GM21717 (cell line): ENCODE measurements around the gene GLUL.
A peak's percentile ranks its signal among the peaks of the same experiment; 100 is the strongest.
"Not testable (repeated sequence)": the region's sequence is repeated elsewhere in the genome, so short reads cannot be mapped to it uniquely, and the experiment has no call there.

Experiments
- ATAC-seq: cut with Tn5 transposase; IDR thresholded peaks from one replicate; pipeline ENCODE4 v1.9.1; 2021; ENCODE audit warnings: mild to moderate bottlenecking, moderate library complexity; ENCODE audit not compliant: unreplicated experiment

GLUL gene

DNA sequence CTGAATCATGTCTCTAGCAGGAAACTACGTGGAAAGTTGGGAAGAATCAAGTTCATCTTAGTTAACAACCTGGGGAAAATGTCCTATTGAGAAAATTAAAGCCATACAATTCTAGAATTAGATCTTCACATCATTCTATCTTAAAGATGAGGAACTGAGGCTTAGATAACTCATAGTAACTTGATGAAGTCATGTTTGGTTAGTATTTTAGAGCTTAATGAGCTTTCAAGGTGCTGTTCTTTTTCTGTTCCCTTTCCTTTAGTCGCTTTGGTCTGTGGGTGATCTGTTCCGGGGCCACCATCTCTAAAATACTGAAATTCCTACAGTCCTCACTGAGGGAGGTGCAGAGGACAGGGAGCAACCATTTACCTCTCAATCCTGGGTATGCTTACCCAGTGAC lies 4.3 kb upstream of the GLUL start:
- ATAC-seq, result no peak

DNA sequence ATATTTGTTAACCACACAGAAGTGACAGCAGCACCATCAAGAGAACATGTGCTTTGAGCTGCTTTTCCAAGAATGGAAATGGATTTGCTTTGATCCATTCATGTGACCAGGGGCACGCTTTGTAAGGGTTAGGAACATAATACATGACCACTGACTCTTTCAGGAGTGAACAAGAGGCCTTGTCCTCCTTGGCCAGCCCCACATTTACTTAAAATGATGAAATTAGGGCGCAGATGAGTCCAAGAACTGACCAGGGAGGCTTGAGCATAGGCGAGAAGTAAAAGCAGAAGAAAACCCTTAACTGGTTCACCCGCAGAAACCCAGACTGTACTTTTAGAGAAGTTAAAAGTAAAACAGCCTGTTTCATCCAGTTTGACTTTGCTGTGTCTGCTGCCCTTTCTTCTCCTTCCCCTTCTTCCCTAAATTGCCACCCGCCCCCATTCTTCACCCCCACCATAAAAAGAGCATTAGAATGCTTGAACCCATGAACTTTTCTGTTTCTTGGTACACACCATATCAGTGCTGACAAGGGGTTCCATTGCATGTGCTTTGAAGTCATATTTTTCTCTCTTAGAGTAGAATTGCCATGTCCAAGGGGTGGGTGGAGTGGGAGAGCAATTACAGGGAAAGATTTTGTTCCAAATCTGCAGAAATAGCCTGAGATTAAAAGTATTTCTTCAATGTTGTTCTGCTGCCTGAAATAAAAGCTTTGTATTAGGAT lies 2.6 kb upstream of the GLUL start:
- ATAC-seq, result no peak

DNA sequence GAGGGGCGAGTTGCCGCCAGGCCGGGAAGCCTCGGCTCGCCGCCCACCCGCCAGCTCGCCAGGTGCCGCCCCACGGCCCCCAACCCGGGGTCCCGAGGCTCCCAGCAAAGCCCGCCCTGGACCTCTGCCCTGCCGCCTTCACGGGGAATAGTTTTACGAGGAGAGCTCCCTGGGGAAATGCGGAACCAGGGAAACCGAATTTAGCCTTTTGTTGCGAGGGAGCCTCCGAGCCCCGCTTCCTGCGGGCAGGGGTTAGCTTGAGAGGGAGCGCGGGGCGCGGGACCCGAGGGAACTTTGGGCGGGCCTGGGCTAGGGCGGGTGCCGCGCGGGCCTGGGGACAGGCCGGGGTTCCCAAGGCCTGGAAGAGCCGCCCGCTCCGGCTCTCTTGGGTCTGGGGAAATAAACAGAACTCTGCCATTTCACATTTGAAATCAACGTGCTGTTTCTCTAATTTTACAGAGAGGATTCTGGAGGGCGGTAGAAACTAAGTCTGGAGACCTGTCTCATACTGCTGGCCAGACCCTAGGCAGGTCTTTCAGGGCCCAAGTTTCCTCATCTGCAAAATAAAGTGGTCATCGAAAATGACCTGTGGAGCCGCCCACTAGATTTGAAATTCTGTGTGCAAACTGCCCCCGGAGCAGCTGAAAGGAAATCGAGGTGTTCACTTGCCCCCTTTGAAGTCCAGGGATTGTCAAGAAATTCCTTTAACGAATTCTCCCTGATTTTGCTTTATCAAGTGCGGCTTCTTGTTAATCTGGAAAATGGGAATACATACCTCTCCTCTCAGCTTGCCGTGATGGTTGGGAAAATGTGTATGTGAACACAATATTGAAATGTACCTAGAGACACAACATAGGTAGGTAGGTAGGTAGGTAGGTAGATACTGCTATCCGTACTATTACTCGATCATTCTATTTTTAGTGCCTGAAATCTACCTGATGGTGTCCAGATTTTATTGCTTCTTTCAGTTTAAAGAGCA lies 749 bp upstream of the GLUL start:
- peak; percentile 18 for ATAC-seq

DNA sequence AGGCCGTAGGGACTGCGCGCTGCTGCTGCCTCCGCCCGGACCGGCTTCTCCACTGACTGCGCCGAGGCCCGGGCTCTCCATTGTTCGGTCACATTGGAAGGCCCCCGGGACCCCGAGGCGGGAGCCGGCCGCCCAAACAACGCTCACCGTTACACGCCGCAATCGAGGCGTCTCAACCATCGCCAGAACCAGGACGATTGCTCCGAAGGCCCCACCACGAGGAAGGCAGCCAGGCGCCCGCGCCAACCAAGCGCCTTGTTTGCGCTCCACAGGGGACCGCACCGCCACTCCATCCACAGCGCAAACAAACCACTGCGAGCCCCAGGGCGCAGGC lies 595 bp downstream of the GLUL start:
- no peak for ATAC-seq

DNA sequence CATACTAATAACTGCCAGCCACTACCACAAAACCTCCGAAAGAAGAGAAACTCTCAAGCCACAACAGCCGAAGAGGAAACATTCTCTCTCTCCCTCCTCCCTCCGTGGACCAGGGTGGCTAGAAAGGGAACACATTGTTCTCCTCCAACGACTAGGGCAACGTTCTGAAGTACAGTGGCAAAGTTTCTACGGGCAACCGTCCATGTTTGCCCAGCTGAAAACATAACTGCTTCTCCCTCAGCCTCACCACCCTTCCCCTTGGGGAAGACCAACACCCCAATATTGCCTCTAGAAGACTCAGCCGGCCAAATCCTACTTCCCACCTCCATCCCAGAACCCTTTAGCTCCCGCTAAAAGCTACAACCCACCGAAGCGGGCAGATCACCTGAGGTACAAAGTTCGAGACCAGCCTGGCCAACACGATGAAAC lies 2.0 kb downstream of the GLUL start:
- ATAC-seq, result no peak

DNA sequence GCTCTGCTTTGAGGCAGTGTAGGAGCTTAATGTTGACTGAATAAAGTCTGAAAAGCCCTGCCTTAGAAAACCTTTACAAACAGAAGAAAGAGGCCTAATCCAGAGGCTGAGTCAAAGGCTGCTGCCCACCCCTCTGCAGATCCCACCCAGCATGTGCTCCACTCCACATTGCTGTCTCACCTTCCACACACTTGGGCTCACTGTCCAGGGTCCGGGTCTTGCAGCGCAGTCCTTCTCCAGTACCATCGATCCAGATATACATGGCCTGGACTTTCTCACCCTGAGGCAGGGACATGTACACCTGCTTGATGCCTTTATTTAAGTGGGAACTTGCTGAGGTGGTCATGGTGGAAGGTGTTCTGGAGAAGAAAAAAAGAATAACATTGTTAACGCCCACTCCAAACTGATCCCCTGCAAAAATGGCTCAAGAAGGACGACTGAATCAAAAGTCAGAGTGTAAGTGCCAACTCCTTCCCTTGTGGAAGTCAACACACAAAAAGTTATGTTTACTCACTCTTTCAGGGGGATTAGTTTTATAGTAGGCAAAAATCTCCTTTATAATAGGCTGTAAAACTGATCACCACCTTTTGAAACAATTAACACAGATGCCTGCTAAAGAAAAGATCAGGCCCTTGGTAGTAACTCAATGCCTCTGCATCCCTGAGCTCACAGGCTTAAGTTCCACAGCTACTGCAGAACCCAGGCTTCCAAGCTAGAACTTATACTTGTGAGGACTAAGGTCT lies 3.0 kb downstream of the GLUL start:
- no peak for ATAC-seq

DNA sequence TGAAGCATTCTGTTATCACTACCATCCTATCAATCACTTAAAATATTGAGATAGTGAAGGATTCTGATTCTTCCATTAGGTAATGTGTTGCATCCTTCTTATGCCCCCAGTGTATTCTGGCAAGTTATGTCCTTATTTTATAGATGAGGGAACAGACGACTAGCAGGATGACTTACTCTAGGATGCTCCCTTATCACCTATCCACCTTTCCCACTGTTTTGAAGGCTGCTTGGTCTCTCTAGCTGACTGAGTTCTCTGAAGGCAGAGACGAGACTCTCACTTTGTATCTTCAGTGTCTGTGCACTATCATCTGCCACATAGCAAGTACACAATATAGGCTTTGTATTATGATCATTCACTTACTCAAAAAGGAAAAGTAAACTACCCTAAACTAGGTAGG lies 4.0 kb downstream of the GLUL start:
- ATAC-seq, result no peak

DNA sequence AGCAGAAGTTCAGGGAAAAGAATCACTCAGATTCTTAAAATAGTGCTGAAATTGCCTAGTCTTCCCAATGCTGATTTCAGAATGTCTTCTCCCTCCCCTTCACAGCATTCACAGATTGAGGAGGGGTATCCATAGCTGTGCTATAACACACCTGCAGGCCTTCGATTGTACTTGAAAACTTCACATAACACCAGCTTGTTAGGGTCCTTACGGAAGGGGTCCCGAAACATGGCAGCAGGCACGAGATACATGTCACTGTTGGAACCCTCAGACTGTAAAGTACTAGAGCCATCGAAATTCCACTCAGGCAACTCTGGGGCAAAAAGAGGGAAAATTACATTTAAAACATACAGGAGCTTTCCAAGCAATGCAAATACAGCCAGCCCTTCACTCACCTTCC lies 4.6 kb downstream of the GLUL start:
- ATAC-seq, result no peak

DNA sequence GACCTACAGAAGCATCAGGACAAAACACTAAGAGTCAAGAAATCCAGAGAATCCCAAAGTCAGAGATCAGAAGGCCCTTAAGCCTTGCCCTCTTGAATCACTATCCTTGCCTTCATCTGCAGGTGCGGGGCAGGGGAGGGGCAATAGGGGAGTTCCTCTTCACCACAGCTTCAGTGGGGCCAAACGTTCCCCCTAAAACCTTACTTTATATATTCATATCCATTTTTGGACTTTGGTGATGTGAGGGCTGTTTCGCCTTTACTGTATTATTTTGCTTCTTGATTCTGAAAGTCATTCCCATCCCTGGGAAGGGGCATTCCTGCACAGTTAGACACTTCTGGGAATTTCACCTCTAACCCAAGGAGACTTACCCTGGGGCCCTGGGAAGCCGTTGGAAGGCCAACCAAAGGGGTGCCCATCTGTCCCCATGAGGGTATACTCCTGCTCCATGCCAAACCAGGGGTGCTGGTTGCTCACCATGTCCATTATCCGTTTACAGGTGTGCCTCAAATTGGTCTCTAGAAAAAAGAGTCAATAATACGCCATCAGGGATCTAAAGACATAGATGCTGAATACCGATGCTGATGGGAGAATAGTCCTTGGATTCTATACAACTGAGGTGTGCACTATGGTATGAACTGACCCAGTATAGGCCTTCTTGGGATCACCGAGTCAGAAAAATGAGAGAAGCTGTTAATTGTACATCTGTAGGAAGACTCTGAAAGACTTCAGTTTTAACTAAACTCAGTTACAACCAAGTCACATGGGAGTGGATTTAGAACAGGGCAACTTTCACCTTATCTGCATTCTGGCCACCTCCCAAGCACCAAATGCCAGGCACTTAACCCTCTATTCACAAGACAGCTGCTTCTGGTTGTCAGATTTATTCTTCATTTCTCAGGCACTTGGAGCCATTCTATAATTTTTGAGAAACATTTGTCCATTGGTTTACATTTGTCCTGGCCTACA lies 5.4 kb downstream of the GLUL start:
- ATAC-seq, result no peak

DNA sequence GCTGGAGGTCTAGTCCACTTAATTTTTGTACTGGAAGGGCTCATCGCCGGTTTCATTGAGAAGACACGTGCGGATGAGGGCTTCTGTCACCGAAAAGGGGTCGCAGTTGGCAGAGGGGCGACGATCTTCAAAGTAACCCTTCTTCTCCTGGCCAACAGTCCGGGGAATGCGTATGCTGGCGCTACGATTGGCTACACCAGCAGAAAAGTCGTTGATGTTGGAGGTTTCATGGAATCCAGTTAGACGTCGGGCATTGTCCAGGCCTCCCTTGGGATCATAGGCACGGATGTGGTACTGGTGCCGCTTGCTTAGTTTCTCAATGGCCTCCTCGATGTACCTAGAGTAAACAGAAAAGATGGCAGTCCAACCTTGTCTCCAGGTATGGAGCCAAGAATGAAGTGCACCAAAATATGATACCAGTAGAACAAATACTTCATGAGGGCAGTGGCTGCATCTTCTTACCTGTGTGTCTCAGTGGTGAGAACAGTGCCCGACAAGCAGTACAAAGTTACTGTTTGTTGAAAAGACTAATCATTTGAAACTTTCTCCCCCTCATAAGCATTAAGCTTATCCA lies 7.1 kb downstream of the GLUL start:
- ATAC-seq, result no peak

DNA sequence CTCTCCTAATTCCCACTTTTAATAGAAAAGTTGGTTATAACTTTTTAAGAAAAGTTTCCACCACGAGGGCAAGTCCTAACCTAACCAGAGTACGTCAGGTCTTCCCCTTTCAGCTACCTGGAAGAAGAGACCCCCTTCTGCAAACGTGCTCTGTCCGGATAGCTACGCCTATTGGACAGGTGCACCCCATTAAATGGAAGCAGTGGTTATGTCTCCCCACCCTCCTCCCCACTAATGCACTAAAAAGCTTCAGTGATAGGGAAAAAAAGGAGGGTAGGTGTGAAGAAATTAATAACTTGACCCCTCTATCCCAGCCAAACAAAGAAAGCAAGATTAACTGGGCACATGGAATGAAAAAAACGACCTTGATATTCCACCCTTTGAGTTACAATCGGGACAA lies 7.7 kb downstream of the GLUL start:
- ATAC-seq, result no peak

DNA sequence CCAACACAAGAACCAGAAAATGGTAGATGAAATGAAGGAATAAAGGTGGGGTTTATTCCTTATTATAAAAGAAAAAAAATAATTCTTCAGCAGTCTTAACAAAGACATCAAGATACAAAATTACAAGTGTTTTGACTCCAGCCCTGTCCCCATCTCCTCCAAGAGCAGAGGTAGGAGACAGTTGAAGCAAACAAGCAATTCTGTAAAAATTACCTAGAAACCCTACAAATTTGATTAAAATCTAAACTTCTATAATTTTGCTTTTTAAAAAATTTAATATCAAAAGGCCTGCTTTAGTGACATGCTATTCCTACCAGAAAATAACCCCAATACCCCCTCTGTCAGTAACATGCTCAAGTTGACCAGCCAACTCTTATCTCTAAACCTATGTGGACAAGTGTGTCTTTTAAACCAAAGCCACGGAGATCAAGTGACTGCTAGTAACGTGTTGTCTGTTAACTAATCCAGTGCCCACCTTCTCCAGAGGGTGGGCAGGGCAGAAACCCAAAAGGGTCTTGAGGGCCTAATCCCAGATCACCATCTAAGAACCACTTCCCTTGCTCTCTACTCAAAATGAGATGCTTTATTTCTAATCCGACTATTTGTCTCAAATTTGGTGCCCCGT lies 8.4 kb downstream of the GLUL start:
- no peak for ATAC-seq

DNA sequence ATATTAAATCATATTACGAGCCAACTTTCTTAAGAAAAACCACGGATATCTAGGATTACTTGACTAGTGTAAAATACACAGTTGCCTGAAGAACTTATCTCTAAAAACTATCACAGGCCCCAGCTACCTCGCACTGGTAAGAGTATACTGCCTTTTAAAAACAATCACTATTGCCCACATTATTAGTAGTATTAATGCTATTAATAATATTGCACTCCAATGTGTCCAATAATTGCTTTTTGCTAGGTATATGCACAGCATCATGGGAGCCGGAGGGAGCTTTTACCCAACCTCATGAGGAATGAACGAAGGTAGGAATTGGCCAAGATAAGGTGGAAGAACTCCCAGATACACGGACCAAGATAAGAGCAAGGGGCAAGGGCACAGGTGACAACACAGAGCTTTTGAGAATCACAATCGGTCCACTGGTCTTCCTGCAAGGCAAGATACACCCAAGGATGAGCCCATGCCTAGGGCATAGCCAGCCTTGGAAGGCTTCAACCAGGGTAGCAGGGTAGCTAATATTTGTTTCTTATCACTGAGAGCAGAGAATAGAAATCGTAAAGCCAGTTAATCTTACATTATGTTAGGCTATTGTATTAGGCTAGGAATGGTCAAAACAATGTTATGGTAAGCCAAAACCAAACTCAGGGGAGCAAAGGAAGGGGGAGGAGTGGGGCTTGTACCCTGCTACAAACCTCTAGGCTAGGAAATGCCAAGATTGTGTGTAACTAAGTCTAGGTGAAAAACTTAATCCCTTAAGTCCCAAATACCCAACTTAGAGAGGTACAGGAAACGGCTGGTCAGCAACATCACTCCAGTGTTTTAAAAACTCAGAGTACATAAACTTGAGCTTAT lies 9.4 kb downstream of the GLUL start:
- ATAC-seq, result no peak

DNA sequence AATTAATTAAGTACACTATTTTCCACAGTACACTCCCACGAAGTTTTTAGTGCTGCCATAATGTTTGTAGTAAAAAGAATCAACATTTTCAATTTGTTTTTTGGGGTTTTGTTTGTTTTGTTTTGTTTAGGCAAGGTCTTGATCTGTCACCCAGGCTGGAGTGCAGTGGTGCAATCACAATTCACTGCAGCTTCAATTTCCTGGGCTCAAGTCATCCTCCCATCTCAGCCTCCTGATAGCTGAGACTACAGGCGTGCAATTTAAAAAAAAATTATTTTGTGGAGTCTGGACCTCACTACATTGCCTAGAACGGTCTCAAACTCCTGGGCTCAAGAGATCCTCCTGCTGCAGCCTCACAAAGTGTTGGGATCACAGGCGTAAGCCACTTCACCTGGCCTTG lies 11.4 kb downstream of the GLUL start:
- ATAC-seq, result no peak

DNA sequence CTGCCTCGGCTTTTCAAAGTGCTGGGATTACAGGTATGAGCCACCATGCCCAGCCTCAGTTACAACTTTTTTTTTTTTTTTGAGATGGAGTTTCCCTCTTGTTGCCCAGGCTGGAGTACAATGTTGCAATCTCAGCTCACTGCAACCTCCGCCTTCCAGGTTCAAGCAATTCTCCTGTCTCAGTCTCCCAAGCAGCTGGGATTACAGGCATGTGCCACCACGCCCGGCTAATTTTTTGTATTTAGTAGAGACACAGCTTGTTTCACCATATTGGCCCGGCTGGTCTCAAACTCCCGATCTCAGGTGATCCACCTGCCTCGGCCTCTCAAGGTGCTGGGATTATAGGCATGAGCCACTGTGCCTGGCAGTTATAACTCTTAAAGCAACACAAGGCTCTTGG lies 11.8 kb downstream of the GLUL start:
- not testable (repeated sequence) for ATAC-seq

DNA sequence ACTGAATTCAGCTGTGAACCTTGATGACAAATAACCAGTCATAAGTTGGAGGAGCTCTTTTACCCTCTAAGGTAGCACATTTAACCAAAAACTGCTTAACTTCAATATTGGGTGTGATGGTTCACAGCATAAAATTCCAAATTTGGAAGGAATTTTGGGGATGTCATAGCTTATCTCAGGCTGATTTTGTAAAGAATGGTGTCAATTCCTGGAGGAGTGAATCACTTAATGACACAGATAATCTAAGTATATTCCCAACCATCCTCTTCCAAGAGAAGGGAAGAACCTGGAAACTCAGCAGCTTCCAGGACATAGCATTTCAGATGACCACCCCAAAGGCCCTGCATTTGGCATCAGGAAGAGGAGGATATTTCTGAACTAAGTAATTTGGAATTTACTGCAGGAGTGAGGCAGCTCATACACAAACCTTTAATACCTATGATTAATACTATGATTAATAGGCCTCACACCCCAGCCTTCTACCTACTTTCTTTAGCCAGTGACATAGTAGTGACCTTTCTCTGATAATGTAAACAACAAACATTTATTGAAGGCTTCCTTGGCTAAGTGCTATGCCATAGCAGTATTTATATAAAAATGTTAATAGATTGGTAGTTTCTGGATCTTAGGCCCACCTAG lies 14.5 kb downstream of the GLUL start:
- no peak for ATAC-seq

DNA sequence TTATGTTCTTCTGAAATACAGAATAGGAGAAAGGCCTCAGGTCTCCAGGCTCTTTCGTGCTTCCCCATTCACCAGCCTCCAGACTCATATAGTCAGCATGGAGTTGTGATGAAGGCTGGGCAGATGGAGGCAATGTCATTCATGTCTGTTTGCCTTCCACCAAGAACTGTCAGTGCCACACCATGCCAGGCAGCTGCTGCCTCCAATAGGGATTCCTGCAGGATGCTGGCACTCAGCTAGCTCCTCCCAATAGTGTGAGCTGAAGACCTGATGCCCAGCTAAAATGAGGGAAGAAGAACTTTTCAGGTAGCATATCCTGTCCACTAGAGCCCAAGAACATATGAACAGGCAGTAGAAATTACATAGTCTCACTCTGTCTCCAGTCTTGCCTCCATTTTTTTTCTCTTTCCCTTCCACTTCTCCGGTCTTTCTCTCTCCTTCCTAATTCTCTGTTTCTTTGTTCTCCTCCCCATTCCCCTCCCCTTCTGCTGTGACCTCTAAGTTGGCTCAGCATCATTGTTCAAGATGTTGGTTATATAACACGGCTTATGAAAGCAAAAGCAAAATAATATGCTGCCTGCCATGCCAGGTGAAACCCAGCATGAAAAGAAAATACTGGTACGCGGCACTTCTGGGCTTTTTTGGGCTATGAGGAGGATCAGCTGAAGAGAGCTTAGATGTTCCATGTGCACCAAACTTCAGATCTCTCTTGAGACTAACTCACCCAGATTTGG lies 17.3 kb downstream of the GLUL start:
- no peak for ATAC-seq

DNA sequence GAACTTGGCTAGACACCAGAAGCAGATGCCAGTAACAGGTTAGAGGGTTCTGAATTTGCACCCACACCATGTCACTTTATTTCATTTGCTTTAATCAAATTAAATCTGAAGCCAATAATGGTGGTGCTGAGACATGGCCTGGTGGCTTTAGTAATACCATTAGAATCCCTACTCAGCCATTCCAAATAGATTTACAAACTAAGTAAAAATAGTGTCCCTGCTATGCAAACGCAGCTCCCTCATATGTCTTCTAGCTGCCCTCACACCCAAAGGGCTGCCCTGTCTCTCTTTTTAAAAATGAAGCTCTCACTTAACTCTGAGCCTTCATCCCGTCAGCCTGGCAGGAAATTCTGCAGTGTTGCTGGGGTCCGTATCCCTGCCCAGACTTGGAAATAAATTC lies 21.1 kb downstream of the GLUL start:
- ATAC-seq, result no peak
